ENCODE measurements around the gene PGK2.
"Not testable (repeated sequence)": the region's sequence is repeated elsewhere in the genome, so short reads cannot be mapped to it uniquely, and the experiment has no call there.

The PGK2 gene

DNA sequence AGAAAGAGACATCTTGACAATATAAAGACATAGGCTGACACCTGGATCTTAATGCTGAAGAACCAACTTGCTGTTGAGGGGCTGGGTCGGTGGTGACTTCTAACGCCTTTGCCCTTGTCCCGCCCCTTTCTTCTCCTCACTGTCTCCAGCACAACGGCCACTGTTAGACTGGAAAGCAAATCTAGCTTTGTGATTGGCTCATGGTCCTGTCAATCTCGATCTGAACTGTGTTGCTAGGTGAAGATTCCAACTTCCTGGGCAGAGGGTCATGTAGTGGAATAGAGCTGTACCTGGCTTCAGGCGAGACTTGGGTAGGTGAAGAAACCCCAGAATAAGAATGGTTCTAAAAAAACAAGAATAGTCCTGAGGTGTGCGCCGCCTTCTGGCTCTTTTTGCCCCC is at the start of gene PGK2:
PGK2 (minus strand) TSS at position 110 of the 400 bp plus-strand sequence; CDS start at position 12, 98 bp downstream.
- DNase-seq (ENCODE audit: low spot score) = no peak

DNA sequence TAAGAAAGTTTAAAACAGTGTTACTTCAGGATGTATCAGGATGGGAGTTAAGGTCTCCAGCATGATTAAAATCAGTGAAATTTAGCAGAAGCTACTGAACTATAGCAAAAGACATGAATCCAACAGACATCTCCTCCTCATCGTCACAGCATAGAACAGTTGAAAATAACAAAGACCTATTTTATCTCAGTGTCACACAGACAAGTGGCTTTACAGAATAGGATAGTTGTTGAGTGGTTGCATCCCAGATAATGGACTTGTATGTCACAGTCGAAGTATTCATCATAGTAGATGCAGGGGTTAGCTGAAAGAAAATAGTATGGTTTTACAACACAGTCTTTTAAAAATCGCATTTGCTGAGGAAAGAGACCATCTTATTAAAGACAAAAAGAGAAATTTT is 48.1 kb upstream of the PGK2 start:
- no peak for DNase-seq (ENCODE audit: low spot score)

DNA sequence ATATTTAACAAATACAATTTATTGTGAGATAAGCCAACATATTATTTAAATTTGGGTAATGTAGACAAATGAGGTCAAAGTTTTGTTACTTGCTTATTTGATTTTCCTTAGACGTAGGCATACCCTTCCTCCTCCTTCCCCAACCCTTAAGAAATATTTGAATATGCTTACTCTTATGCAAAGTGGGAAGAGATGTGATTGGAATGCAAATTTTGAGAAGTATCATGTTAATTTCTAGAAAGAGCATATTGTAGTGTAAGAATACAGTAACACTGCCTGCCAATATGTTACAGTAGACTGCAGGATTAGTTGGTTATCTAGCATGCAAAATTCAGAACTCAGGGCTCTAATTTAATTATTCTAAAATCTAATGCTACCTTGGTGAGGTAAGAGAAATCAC is 46.3 kb upstream of the PGK2 start:
- DNase-seq (ENCODE audit: low spot score) = no peak

DNA sequence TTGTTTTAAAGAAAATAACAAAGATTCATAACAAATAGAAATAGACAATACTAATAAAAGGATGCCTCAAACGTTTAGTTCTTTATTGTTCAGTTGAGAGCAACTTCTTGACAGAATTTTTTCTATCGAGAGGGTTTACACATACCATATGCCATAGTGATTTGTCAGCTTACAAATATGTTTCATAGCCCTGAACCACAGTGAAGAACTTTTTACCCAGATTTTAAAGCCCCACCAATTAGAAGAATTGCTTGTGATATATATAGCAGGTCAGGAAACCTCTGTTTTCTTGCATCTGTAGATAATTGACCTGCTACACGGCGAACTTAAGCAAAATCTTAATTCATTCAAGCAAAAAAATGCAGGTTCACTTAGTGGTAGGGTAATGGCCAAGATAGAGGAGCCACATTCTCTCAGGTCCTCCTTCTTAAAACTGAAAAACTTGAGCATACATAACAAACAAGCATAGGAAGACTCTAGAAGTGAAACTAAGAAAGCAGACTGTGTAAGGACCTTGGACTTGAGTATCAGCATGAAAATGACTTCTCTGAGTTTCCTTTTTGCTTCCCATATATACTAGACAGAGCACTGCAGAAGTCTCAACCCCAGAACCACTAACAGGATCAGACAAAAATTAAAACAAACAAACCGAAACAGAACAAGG is 39.8 kb upstream of the PGK2 start:
- DNase-seq (ENCODE audit: low spot score) = no peak

DNA sequence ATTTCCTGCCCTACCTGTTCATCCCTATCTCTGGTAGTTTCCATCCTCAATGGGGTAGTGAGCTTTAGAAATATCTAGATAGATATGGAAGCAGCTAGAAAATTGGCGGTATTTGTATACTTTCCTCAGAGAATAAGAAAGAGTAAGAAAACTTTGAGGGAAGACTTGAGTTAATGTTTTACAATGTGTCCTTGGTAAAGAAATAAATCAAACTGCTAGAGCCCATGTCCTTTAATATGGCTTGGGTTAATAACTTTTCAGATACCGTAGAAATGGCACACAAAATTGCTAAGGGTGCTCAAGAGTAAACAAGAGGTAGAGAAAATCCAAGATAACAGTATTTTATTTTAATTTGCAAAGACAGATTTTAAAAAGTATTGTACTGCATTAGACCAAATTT is 28.1 kb upstream of the PGK2 start:
- no peak for DNase-seq (ENCODE audit: low spot score)

DNA sequence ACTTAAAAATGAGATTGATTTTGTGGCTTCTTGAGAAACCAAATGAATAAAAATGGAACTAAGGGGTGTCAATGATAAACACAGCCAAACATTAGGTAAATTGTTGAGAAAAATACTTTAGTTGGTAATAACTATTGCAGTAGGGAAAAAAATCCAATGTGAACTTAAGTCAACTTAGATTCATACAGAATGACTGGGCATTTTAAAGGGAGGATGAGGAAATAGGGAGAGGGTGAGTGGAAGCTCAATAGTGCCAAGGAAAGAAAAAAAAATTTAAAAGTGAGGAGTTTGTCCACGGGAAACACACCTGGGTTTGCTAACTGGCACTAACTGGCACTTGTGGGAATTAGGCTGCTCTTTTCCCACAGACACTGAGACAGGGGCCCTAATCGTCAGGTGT is 26.2 kb upstream of the PGK2 start:
- no peak for DNase-seq (ENCODE audit: low spot score)

DNA sequence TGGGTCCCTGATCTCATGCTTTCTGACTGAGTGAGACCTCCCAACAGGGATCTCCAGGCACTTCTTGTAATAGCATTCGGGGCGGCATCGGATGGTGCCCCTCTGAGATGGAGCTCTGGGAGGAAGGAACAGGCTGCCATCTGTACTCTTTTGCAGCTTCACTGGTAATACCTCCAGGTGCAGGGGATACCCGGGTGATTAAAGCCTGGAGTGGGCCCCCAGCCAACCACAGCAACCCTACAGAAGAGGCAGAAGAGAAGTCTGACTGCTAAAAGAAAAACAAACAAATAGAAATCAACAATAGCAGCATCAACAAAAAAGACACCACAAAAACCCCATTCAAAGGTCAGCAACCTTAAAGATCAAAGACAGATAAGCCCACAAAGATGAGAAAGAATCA is 19.1 kb upstream of the PGK2 start:
- no peak for DNase-seq (ENCODE audit: low spot score)

GRCh38 chr6:49805246-49805645 is 18.2 kb upstream of the PGK2 start:
- DNase-seq (ENCODE audit: low spot score) = no peak

DNA sequence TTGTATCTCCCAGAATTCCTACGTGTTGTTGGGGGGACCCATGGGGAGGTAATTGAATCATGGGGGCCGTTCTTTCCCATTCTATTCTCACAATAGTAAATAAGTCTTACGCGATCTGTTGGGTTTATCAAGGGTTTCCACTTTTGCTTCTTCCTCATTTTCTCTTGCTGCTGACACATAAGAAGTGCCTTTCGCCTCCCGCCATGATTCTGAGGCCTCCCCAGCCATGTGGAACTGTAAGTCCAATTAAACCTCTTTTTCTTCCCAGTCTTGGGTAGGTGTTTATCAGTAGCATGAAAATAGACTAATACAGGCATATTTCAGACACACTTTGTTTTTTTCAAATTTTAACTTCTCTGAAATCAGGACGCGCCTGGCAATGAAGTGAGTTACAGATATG is 14.4 kb upstream of the PGK2 start:
- no peak for DNase-seq (ENCODE audit: low spot score)

DNA sequence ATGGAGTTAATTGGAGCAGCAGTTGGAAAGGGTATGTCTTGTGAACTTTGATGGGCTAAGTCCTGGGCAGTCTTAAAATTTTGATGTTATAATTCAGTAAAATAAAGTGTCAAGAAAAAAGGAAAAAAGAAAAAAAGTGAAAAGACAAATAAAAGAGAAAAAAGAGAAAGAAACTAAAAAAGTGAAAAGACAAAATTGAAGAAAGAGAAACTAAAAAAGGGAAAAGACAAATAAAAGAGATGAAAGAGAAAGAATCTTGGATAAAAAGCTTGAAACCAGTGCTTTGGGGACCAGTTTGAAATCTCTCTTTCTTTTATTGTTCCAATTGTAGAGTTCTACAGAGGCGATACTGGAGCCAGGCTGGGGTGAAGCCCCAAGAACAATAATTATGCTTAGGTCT is 12.0 kb upstream of the PGK2 start:
- no peak for DNase-seq (ENCODE audit: low spot score)

DNA sequence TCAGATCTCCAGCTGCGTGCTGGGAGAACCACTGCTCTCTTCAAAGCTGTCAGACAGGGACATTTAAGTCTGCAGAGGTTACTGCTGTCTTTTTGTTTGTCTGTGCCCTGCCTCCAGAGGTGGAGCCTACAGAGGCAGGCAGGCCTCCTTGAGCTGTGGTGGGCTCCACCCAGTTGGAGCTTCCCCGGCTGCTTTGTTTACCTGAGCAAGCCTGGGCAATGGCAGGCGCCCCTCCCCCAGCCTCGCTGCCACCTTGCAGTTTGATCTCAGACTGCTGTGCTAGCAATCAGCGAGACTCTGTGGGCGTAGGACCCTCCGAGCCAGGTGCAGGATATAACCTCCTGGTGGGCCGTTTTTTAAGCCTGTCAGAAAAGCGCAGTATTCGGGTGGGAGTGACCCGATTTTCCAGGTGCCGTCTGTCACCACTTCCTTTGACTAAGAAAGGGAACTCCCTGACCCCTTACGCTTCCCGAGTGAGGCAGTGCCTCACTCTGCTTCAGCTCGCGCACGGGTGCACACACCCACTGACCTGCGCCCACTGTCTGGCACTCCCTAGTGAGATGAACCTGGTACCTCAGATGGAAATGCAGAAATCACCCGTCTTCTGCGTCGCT is 9.9 kb upstream of the PGK2 start:
- not testable (repeated sequence) for DNase-seq (ENCODE audit: low spot score)

GRCh38 chr6:49790341-49790740 is 3.3 kb upstream of the PGK2 start:
- no peak for DNase-seq (ENCODE audit: low spot score)

DNA sequence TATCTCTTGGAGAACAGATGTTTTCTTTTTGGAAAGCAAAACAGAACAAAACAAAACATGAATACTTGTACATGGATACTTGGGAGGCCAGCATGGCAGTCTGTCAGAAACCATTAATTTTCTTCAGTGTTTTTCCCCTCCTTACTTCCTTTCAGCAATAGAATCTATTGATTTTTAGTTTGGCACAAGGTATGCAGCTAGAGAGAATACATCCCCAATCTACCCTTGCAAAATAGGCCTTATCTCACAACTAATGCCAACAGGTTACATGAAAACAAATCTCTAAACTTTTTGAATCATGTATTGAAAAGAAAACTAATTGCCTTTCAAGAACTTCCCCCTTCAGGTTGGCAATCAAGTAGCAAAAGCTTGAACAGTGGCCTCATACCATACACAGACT is 2.8 kb downstream of the PGK2 start:
- DNase-seq (ENCODE audit: low spot score) = no peak

GRCh38 chr6:49782725-49783124 is 4.4 kb downstream of the PGK2 start:
- no peak for DNase-seq (ENCODE audit: low spot score)

- DNase-seq (ENCODE audit: low spot score) = no peak
Measured at GRCh38 chr6:49782293-49782692, 4.8 kb downstream of the PGK2 start.

DNA sequence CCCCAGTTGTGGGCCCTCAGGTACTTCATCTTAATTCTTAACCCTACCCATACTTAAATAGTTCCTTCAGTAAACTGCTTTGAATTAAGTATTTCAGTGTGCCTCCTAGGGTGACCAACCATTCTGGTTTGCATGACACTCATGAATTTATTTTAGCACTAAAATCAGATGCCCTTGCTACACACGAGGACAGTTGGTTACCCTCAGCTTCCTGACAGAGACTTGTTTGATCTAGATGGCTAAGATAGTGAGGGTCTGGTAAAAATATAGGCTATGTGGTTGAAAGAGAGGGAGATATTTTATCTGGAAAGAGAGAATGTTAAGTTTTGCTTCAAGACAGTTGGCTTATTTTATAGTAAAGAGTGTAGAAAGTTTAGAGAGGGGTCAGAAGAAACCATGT is 10.6 kb downstream of the PGK2 start:
- no peak for DNase-seq (ENCODE audit: low spot score)

DNA sequence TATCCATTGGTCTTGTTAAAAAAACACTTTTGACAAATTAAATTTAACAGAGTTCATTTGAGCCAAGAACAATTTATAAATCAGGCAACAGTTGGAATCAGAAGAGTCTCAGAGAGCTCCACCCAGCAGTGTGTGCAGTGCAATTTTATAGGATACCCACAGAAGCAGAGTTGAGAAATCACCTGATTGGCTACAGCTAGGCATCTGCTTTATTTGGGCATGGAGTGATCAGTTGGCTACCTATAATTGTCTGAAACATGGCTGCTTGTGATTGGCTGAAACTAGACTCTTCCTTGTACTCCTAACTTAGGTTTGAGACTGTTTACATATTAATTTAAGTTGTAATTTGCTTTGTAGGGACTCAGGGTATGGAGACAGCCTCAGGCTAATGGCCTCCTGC is 12.0 kb downstream of the PGK2 start:
- DNase-seq (ENCODE audit: low spot score) = no peak

DNA sequence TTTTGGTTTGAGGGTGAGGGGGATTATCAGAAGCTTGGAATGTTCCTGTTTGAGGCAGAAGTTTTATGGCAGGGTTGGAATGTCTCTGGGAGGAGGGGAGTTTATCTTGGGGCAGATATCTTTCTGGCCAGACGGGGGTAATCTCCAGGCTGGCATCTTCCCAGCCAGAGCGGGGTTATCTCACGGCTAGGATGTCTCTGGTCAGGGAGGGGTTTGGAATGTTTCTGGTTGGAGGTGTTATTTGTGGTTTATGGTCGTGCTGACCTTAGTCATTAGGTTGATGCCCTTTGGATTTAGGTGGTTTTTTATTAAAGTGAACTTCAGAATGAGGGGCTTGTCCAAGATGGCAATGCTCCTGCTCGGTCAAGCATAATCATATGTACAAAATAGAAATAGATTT is 14.8 kb downstream of the PGK2 start:
- no peak for DNase-seq (ENCODE audit: low spot score)

- no peak for DNase-seq (ENCODE audit: low spot score)
Measured at GRCh38 chr6:49766762-49767161, 20.3 kb downstream of the PGK2 start.

DNA sequence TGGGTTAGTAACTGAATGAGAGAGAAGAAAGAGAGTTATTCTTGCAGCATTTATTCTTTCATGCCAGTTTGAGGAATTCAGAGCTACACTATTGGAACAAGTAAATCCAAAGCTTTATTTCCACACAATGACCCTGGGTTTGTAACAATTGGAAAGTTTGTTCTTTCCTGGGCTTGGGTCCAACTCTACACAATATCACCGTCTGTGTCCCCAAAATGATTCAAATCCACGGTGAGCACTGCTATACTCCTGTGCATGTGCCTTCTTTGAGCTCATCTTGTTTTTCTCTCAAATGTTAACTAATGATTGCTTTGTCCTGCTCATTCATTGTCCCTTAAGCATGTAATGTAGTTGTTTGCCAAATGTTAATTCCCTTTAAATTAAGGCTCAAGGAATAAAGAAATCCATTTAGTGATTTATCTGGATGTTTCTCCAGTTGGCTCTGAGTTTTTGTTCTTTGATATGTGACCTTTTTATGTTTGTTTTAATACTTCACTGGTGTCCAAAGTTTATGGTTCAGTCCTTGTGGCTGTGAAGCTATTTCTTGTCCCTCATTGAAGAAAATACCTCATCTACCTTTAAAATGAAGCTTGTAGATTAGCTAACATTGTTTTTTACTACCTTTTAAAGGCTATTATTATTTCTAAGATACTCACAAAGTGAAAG is 22.4 kb downstream of the PGK2 start:
- no peak for DNase-seq (ENCODE audit: low spot score)

DNA sequence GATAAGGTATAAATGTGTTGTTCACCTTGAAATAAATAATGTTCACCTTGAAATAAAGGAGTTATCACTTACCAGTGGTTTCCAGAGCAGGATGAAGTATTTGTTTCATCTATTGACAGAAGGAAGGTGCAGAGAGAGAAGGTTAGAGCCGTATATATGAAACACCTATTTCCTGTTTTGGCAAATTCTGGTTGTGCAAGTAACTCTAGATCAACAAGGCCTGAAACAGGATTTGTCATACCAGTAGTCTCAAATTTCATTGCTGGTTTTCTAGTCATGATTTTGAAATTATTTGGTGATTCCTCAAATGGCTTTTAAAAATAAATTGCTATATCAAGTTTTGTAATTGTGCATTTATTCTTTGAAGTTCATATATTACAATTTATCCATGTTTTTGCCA is 42.8 kb downstream of the PGK2 start, which contains the start of gene CRISP3:
CRISP3 (minus strand) TSS at position 130 of the 400 bp plus-strand sequence; CDS start at position 109, 21 bp downstream.
- no peak for DNase-seq (ENCODE audit: low spot score)

DNA sequence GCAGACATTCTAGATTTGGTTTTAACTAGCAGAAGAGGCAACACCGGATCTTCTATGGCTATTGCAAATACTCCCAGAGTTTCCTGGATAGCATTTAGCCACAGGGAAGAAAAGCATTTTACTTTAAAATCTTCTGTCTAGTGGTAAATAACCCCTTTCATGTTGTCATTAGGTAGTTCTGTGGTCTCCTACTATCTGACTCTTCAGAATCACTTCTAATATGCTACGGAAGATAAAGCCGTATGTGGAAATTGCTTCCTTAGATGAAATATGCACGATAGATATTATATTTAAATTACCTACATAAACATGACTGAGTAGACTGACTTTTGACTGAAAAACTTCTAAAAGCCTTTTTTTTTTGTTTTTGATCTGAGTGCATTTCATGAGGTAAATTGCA is 43.7 kb downstream of the PGK2 start:
- DNase-seq (ENCODE audit: low spot score) = no peak

- no peak for DNase-seq (ENCODE audit: low spot score)
Measured at GRCh38 chr6:49739423-49739822, 47.7 kb downstream of the PGK2 start.

All from kidney capillary endothelial cell (primary cell).